GM21528 (cell line): ENCODE data around the gene SIRPA.
A peak's percentile ranks its signal among the peaks of the same experiment; 100 is the strongest.

Source experiments
- ATAC-seq: cut with Tn5 transposase; IDR thresholded peaks from one replicate; pipeline ENCODE4 v1.9.1; 2021; ENCODE audit warnings: mild to moderate bottlenecking, moderate library complexity; ENCODE audit not compliant: unreplicated experiment, low FRiP score

Gene SIRPA

DNA sequence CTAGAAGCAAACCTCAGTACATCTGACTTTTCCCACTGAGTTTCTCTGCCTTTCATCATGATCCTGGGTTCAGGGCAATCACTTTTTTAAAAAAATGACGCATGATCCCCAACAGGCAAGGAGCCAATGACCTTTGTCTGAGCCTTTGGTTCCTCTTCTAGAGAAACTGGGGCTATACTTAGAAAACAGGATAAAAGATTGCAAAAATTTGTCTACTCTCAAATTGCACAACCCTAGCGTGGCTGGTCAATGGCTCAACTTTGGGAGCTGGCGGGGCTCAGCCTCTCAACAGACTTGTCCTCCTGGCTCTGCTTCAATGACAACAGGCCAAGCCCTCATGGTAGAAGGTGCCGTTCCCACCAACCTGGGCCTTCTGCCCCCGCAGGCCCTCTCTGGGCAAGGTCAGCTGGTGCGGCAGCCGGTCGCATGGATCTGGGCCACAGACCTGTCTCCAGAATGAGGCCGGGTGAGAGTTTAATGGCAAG lies 50.0 kb downstream of the SIRPA start:
- ATAC-seq, result no peak

DNA sequence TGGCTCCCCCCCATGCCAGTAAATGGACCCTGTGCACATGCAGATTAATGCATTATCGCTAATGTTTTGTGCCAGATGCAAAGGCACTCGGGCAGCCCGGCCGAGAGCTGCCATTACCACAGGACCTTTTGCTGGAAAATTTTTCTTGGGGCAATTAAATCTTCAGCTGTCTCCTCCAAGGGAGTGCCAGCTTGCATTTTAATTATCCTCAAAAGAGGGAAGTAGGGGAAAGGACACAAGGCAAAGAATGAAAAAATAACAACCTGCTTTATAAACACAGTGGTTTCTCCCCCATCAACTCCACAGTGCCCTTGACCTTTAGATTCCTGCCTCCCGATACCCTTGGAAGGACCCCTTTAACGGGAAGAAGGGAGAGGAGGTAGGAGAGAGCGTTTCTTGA lies 50.5 kb downstream of the SIRPA start:
- ATAC-seq, result no peak

DNA sequence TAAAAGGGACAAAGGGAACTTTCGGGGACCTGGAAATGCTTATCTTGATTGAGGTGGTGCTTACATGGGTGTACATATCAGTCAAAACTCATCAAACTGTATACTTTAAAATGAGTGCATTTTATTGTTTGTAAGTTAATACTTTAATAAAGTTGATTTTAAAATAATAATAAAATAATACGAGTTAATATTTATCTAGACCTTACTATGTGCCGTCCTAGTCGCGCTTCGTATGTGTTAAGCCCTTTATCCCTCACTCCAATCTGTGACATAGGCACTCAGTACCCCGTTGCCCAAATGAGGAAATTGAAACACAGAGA lies 51.2 kb downstream of the SIRPA start:
- ATAC-seq, result no peak

DNA sequence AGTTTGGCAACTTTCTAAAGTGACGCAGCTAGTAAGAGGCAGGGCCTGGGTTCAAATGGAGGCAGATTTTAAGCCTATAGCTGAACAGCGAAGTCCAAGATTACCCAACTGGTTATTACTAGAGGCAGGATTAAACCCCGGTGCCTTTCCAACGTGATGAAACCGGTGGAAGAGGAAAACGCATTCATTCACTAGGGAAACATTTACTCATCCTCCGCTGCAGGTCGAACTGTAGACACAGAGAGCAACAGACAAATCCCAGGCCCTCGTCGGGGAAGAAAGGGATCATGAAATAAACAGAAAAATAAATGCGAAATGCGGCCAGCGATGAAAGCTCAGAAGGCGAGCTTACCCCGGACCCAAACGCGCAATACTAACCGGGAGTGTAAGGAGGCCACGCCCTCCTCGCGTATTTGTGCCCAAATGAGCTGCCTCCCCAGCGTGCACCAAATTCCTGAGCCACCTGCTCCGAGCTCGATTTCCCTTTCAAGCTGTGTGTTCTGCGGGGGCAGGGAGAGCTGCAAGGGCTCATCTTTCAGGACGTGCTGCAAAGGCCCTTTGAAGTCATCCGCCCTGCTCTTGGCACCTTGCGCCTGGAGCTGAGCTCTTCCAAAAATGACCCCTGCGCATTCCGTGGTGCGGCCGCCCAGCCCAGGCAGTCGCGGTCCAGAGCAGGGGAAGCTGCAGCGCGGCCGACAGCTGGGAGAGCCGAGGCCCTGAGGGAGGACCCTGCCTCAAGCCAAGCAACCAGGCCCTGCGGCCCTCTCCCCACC lies 51.7 kb downstream of the SIRPA start:
- ATAC-seq, result no peak

GRCh38 chr20:1947535-1947846 lies 52.3 kb downstream of the SIRPA start:
- ATAC-seq, result no peak

- no peak for ATAC-seq
Measured at GRCh38 chr20:1949347-1950100, 54.3 kb downstream of the SIRPA start.

GRCh38 chr20:1950836-1951235 lies 55.6 kb downstream of the SIRPA start:
- no peak for ATAC-seq

- no peak for ATAC-seq
Measured at GRCh38 chr20:1951436-1952115, 56.4 kb downstream of the SIRPA start.

- ATAC-seq, result no peak
Measured at GRCh38 chr20:1952737-1953530, 57.7 kb downstream of the SIRPA start.

- ATAC-seq, result no peak
Measured at GRCh38 chr20:1953621-1954020, 58.4 kb downstream of the SIRPA start.

DNA sequence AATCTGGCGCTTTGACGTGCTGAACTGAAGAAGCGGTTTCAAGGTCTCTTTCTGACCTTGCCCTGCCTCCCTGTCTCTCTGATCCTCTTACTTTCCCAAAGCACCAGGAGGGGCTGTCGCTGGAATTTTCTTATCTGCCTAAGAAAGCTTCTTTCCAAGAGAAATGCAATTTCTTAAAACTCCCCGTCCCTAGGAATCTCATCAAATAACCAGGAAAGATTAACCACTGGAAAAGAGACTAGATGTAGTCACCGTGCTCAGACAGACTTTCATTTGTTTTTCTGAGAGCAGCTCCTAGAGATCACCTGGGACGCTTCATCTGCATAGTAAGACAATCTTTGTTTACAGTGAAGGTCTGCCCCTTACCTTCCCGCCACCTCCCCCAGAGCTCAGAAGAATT lies 60.0 kb downstream of the SIRPA start:
- no peak for ATAC-seq

GRCh38 chr20:1958426-1958825 lies 63.2 kb downstream of the SIRPA start:
- ATAC-seq, result no peak

GRCh38 chr20:1959156-1959555 lies 63.9 kb downstream of the SIRPA start:
- no peak for ATAC-seq

GRCh38 chr20:1961374-1961773 lies 66.2 kb downstream of the SIRPA start:
- no peak for ATAC-seq

DNA sequence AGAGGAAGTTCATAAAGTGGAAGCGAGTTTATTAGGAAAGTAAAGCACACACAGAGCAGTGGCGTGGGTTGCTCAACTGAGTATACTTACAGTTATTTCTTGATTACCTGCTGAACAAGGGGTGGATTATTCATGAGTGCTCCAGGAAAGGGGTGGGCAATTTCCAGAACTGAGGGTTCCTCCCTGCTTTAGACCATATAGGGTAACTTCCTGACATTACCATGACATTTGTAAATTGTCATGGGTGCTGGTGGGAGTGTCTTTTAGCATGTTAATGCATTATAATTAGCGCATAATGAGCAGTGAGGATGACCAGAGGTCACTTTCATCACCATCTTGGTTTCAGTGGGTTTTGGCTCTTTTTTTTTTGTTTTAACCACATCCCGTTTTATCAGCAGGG lies 68.9 kb downstream of the SIRPA start:
- ATAC-seq, result no peak

DNA sequence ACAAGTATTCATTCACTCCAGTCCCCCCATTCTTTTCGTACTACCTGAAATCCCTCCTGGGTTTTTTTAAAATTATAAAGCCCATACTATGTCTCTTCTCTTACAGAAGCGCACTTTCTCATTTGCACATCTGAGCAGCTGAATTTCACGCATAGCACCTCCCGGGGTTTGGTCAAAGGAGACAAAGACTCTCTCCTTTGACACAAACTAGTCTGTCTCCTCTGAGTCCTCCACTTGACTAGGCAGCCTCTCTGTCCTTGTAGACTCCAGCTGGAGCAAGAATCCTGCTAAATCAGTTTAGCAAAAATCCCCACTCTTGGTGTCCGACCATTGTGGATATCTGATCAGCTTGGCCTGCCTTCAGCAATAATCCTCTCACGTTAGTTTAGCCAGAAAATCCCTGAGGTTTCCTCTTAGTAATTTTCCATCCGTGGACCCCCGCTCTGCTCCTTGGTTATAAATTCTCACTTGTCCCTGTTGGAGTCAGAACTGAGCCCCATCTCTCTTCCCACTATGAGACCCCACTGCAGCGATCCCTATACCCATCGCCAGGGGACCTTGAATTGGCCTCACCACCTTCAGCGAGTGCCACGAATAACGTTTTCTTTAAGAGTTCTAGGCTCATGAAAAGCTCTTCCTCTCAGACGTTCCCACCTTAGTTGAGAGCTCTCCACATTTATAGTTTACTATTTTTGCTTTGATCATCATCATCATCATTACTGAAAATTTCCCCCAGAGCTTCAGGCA lies 69.6 kb downstream of the SIRPA start:
- no peak for ATAC-seq

DNA sequence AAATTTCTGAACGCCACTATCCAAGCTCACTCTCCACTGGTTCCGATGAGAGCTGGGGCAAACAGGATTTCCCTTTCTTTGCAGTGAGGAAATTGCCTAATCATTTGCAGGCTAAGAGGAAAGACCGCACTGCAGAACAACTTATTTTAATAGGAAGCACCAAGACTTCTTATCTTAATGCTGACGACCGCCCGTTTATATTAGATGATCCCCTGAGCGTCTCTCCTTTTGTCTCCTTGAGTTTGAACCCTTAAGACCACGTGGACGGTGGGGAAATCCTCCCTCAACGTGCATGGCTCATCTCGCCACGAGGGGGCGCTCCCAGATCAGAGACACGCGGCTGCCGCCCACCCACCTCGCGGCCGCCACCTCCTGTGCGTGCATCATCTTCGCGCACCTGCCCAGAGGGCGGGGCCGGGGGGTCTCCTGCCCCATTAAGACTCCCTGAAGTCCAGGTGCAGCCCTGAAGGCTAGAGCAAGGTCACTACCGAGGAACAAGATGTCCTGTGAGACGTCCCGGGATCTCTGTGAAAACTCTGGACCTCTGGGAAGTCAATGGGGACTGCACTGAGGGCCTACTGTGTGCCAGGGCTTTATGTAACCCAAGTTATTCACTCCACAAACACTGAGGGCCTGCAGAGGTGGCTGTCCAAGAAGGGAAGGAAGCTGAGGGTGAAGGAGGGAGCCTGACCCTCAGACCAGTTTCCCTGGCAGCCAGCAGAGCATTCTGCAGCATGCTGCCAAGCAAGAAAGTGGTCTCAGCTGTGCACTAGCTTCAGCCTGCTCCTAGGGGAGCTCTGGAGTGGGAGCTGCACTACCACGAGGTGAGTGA lies 70.5 kb downstream of the SIRPA start:
- peak; percentile 66 for ATAC-seq

DNA sequence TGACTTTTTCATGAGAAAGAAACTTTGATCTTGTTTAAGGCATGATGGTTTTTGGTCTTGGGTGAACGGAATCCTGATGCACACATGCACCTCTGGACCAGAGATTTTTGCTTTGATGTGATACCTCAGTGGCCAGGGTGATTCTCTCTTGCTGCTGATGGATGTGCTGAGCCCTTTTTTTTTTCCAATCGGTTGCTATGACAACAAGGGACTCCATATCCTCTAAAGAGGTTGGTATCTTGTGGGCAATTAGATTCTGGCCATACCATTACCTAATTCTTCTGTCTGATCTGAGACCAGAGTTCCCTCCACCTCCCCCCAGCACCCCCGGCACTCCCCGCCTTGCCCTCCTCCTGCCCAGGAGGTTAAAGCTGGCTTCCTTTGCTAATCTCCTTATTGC lies 73.8 kb downstream of the SIRPA start:
- no peak for ATAC-seq

DNA sequence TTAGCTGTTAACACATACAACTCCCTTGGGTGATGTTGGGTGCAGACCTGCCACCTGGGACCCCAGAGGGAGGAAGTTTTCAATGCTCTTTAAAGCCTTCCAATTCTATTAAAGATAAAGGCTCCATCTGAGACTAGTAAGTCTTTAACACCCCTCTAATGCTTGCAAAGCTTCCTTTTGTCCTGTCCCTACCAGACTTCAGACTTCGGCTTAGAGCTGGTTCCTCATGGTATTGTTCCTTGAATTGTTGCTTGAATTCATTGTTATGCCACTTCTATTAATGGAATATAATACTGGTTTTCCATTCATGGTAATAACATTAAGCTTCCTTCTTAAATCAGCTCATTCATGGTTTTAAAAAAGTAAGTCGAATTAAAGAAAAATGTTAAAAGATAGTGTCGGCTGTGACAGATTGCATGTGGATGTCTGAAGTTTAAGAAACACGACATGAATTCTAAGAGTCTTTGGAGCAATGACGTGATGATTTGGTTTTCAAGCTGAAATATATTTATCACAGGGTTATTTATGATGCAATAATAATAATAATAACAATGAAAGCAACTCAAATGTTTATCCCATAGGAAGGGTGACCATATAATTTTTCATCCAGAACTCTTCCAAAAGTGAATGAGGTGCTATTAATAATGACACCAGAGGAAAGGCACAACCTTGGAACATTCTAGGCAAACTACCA lies 76.8 kb downstream of the SIRPA start:
- no peak for ATAC-seq
